K562 (cell line): ENCODE results near the gene DHX8. TPM values are rescaled to one million over a fixed set of nuclear protein-coding genes. Genes with fewer than 3 reads are reported as not detected.

Source experiments
- ATAC-seq: fragments of 200-7000 bp; cut with Tn5 transposase; 3 replicates; pipeline ENCODE4 v1.9.1; 2020; ENCODE audit warnings: moderate library complexity
- BruUV-seq: library from RNA; stranded (reverse); fragments of 400-500 nt; replicated peaks from 2 replicates; lab custom pipeline; 2021; lab: Mats Ljungman, UMichigan
- CTCF ChIA-PET: fragments of 300-600 bp; formaldehyde crosslinking; extraction: SDS; loops from one replicate; lab custom pipeline; 2021; ENCODE audit warnings: low intra/inter-chr PET ratio; lab: Yijun Ruan, JAX
- POLR2A ChIA-PET: fragments of 300-600, 350-650 bp; sonication (Branson Sonifier 250); formaldehyde crosslinking; extraction: SDS; loops from one replicate; lab custom pipeline; 2021; ENCODE audit warnings: antibody characterized with exemption, inconsistent platforms; lab: Yijun Ruan, JAX
- DNase-seq, 4 experiments: peaks; one replicate each; pipeline versions ENCODE4 v3.0.0 to v3.0.0-alpha.2; 2011 to 2018; ENCODE audit warnings: low spot score in 3 of 4, mixed read lengths in 3 of 4; ENCODE audit errors: extremely low read depth in 1 of 4
- FAIRE-seq: peaks from 2 replicates; lab custom pipeline; 2011; peaks lifted over from hg19 to GRCh38; lab: Jason Lieb, UNC
- H2AFZ ChIP-seq: 2 replicates; pipeline ENCODE4 v1.6.0; 2011; ENCODE audit warnings: low read depth, low read length, control low read depth, inconsistent platforms
- H3K27ac ChIP-seq: fragments of 200-600 bp; 3 replicates; pipeline ENCODE4 v1.8.0; 2011; ENCODE audit warnings: low read depth, mild to moderate bottlenecking, control low read depth, inconsistent platforms, low read length, moderate library complexity, mixed read lengths; ENCODE audit errors: extremely low read depth
- H3K27me3 ChIP-seq, 2 experiments: fragments of 300-600 bp in 1 of 2; 2 replicates in 1 of 2; 3 replicates in 1 of 2; pipeline versions ENCODE4 v1.6.0 to v1.8.0; 2011; ENCODE audit warnings: inconsistent platforms in 2 of 2, low read length in 2 of 2, mild to moderate bottlenecking in 1 of 2, mixed read lengths in 1 of 2, moderate library complexity in 1 of 2; ENCODE audit not compliant: control insufficient read depth in 2 of 2, insufficient read depth in 2 of 2
- H3K36me3 ChIP-seq: fragments of 300-600 bp; 3 replicates; pipeline ENCODE4 v1.8.0; 2011; ENCODE audit warnings: mild to moderate bottlenecking, low read length, inconsistent platforms; ENCODE audit not compliant: control insufficient read depth, insufficient read depth
- H3K4me1 ChIP-seq, 2 experiments: fragments of 200-600 bp in 1 of 2; replicated peaks in 1 of 2; 2 replicates in 1 of 2; 3 replicates in 1 of 2; pipeline versions ENCODE4 v1.5.1 to v1.8.0; 2011; ENCODE audit warnings: inconsistent platforms in 2 of 2, low read length in 2 of 2, mild to moderate bottlenecking in 1 of 2, mixed read lengths in 1 of 2, moderate library complexity in 1 of 2; ENCODE audit not compliant: control insufficient read depth in 2 of 2, insufficient read depth in 2 of 2
- H3K4me2 ChIP-seq: 2 replicates; pipeline ENCODE4 v1.6.1; 2011; ENCODE audit warnings: low read length, control low read depth, inconsistent platforms, mixed read lengths; ENCODE audit not compliant: insufficient read depth
- H3K4me3 ChIP-seq: fragments of 200-600 bp; sonication (generic), shearing (Covaris generic); 2 replicates; pipeline ENCODE4 v1.5.1; 2016; ENCODE audit warnings: control low read depth, inconsistent platforms
- H3K79me2 ChIP-seq: fragments of 200-600 bp; 3 replicates; pipeline ENCODE4 v1.8.0; 2011; ENCODE audit warnings: low read length, inconsistent platforms; ENCODE audit not compliant: control insufficient read depth, insufficient read depth
- H3K9ac ChIP-seq, 2 experiments: 2 replicates each; pipeline versions ENCODE4 v1.6.0 to v1.6.1; 2011; ENCODE audit warnings: low read depth in 2 of 2, low read length in 2 of 2, control low read depth in 1 of 2, inconsistent platforms in 1 of 2, mild to moderate bottlenecking in 1 of 2, mixed read lengths in 1 of 2; ENCODE audit not compliant: insufficient read depth in 1 of 2
- H3K9me1 ChIP-seq: one replicate; pipeline ENCODE4 v1.6.0; 2011; ENCODE audit warnings: inconsistent platforms, mild to moderate bottlenecking, low read length, moderate library complexity; ENCODE audit not compliant: control insufficient read depth, insufficient read depth
- H3K9me3 ChIP-seq: replicated peaks from 2 replicates; pipeline ENCODE4 v1.5.1; 2011; ENCODE audit warnings: low read depth, low read length, inconsistent platforms; ENCODE audit not compliant: control insufficient read depth, insufficient read depth
- H4K20me1 ChIP-seq: replicated peaks from 2 replicates; pipeline ENCODE4 v1.6.1; 2011; ENCODE audit warnings: low read length, inconsistent platforms, mixed read lengths; ENCODE audit not compliant: control insufficient read depth, insufficient read depth
- CSDE1 ChIP-seq, 2 experiments: fragments of 450-650 bp; IDR thresholded peaks; 2 replicates each; pipeline ENCODE4 v1.6.1; 2016; ENCODE audit warnings: mild to moderate bottlenecking in 1 of 2
- EGR1 ChIP-seq: fragments of 450-650 bp; conservative IDR thresholded peaks from 2 replicates; pipeline ENCODE4 v1.6.1; 2017; ENCODE audit warnings: mild to moderate bottlenecking
- EWSR1 ChIP-seq: fragments of 450-650 bp; IDR thresholded peaks from 2 replicates; pipeline ENCODE4 v1.6.1; 2018; ENCODE audit warnings: borderline replicate concordance, mild to moderate bottlenecking, low read depth, moderate library complexity; ENCODE audit not compliant: partially characterized antibody
- HNRNPL ChIP-seq: fragments of 200-400 bp; formaldehyde crosslinking; IDR thresholded peaks from 2 replicates; pipeline ENCODE4 v1.6.1; 2017; ENCODE audit warnings: low read depth, mild to moderate bottlenecking, low read length
- PHB2 ChIP-seq: fragments of 450-650 bp; IDR thresholded peaks from 2 replicates; pipeline ENCODE4 v1.6.1; 2017; ENCODE audit warnings: low read depth
- TAF9B ChIP-seq: fragments of 450-650 bp; IDR thresholded peaks from 2 replicates; pipeline ENCODE4 v1.6.1; 2018; ENCODE audit warnings: mild to moderate bottlenecking; ENCODE audit not compliant: partially characterized antibody
- TSC22D4 ChIP-seq: fragments of 450-650 bp; IDR thresholded peaks from 2 replicates; pipeline ENCODE4 v1.6.1; 2016; ENCODE audit warnings: missing genetic modification characterization, missing biosample characterization, control low read depth
- ZNF140 ChIP-seq: fragments of 250-450 bp; sonication (Bioruptor Pico); IDR thresholded peaks from 2 replicates; pipeline ENCODE4 v1.8.0; 2021; ENCODE audit warnings: moderate library complexity, mild to moderate bottlenecking, inconsistent platforms
- ZNF253 ChIP-seq: fragments of 250-450 bp; sonication (Bioruptor Pico); conservative IDR thresholded peaks from 2 replicates; pipeline ENCODE4 v1.6.1; 2021; ENCODE audit warnings: mild to moderate bottlenecking
- ZNF644 ChIP-seq: fragments of 200-800 bp; sonication (Bioruptor generic); IDR thresholded peaks from 2 replicates; pipeline ENCODE4 v1.6.1; 2016; ENCODE audit warnings: low read depth, missing genetic modification characterization, missing compliant biosample characterization
- WGBS: fragments of 100-300 bp; shearing (Covaris generic); methylation state at CpG from one replicate; pipeline ENCODE4 v1.1.6; 2016; ENCODE audit warnings: low coverage, mixed read lengths; ENCODE audit not compliant: insufficient coverage; ENCODE audit errors: missing lambda C conversion rate; 5-methylcytosine and 5-hydroxymethylcytosine counted together
- in situ Hi-C: fragments of 300-500 bp; cut with MboI; formaldehyde crosslinking; loops from 4 replicates; pipeline ENCODE4 v1.15.0; 2018; ENCODE audit warnings: inconsistent platforms, mixed read lengths
- intact Hi-C: fragments of 100-400 bp; cut with micrococcal nuclease; formaldehyde crosslinking; loops from 2 replicates; pipeline ENCODE4 v1.14.2; 2022
- polyA plus RNA-seq, 8 experiments: library from polyadenylated mRNA; depleted of rRNA in 4 of 8; stranded (reverse) in 5 of 8; unstranded in 3 of 8; fragments of >200 nt; fragmentation: Nextera tagmentation in 2 of 8; fragmentation: Illumina TruSeq in 1 of 8; extraction: Ambion mirVana in 2 of 8; extraction: Trizol in 1 of 8; gene quantifications; 2 replicates each; pipeline versions ENCODE4 v1.2.1 to v1.2.3, GENCODE V29; 2011 to 2014; ENCODE audit warnings: inconsistent platforms in 1 of 8, missing spikeins in 1 of 8
- total RNA-seq, 7 experiments: library from RNA; depleted of rRNA in 6 of 7; stranded (reverse); fragments of >200 nt in 6 of 7; fragmentation: Illumina TruSeq in 2 of 7; extraction: Trizol in 2 of 7; gene quantifications; 2 replicates each; pipeline versions ENCODE4 v1.2.1 to v1.2.3, GENCODE V29; 2011 to 2021; ENCODE audit warnings: low replicate concordance in 1 of 7
- TF ChIP-seq, protein P1 (sequence below): fragments of 450-650 bp; IDR thresholded peaks from 2 replicates; pipeline ENCODE4 v1.6.1; 2016; ENCODE audit warnings: antibody characterized with exemption
- TF ChIP-seq, protein P2 (sequence below): sonication (generic); formaldehyde crosslinking; IDR thresholded peaks from 2 replicates; pipeline ENCODE4 v1.8.0; 2022; ENCODE audit warnings: missing genetic modification reagents, mild to moderate bottlenecking, borderline replicate concordance
- TF ChIP-seq, protein P3 (sequence below): fragments of 450-650 bp; formaldehyde crosslinking; IDR thresholded peaks from 2 replicates; pipeline ENCODE4 v1.4.0; 2020; ENCODE audit warnings: mild to moderate bottlenecking, moderate library complexity
- TF ChIP-seq, protein P4 (sequence below): fragments of 450-650 bp; formaldehyde crosslinking; IDR thresholded peaks from 2 replicates; pipeline ENCODE4 v1.4.0; 2020; ENCODE audit warnings: mild to moderate bottlenecking, moderate library complexity

DHX8 gene
- total and polyA plus RNA-seq, 9 of the 15 experiments (the other 6 are each of a cell fraction or from before 2014, with no cell fraction given): 16.7 to 42.5 (median 25.6) TPM

DNA sequence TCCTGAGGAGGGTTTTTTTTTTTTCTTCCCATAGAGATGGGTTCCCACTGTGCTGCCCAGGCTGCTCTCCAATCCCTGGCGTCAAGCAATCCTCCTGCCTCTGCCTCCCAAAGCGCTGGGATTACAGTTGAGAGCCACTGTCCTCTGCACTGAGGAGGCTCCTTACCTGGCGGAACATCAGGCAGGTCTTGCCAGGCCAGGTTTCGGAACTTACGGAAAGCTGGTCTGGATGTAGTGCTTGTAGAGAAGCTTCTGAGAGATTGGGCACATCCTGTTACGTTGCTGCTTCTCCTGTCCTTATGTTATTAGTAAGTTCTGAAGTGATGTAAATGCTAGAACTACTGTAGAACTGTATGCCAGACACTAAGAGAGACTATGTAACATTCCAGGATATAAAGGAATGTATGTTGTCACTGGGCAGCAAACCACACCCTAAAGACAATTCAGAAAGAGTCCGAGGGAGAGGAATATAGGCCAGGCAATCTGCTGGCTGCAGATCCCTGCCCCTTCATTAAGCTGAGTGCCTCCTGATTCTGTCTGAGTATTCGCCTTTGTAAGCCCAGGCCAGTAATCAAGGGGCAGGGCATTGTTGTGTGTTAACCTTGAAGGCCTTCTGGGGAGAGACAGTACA is 41.3 kb downstream of the DHX8 start:
- Histone ChIP-seq H3K4me3 (no peak overlapping the region), H3K4me1 (peaks cover 6 to 12% of the 10 kb centered on the region in 2 experiments), H3K9me1 (peaks cover 5% of the 10 kb centered on the region), H3K9me3 (no peaks in the 10 kb centered on the region), H3K79me2 (no peaks in the 10 kb centered on the region), H3K9ac (no peak overlapping the region), H4K20me1 (peaks cover 3% of the 10 kb centered on the region; the same call in 1 of the 2 replicates), H3K27ac (no peak overlapping the region), H3K27me3 (no peaks in the 10 kb centered on the region), H3K4me2 (no peak overlapping the region), H2AFZ (no peak overlapping the region), H3K36me3 (peaks cover 94% of the 10 kb centered on the region)
- ATAC-seq (no peak), DNase-seq (no peak), FAIRE-seq (no peak)
- WGBS: 85% methylated on average over 8 of the region's 8 CpGs
- TF ChIP-seq EGR1 (no peak), EWSR1 (no peak), TSC22D4 (tag) (no peak), CSDE1 (IDR thresholded peaks at IDR 0.05) (no peak), ZNF253 (no peak), PHB2 (no peak), ZNF140 (CRISPR knock-in tag) (no peak), TAF9B (no peak), HNRNPL (no peak), ZNF644 (no peak)
- TF ChIP-seq, protein P1, sequence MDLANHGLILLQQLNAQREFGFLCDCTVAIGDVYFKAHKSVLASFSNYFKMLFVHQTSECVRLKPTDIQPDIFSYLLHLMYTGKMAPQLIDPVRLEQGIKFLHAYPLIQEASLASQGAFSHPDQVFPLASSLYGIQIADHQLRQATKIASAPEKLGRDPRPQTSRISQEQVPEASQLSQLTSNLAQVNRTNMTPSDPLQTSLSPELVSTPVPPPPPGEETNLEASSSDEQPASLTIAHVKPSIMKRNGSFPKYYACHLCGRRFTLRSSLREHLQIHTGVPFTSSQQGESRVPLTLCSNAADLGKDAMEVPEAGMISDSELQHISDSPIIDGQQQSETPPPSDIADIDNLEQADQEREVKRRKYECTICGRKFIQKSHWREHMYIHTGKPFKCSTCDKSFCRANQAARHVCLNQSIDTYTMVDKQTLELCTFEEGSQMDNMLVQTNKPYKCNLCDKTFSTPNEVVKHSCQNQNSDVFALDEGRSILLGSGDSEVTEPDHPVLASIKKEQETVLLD: no peak
- TF ChIP-seq, protein P2, sequence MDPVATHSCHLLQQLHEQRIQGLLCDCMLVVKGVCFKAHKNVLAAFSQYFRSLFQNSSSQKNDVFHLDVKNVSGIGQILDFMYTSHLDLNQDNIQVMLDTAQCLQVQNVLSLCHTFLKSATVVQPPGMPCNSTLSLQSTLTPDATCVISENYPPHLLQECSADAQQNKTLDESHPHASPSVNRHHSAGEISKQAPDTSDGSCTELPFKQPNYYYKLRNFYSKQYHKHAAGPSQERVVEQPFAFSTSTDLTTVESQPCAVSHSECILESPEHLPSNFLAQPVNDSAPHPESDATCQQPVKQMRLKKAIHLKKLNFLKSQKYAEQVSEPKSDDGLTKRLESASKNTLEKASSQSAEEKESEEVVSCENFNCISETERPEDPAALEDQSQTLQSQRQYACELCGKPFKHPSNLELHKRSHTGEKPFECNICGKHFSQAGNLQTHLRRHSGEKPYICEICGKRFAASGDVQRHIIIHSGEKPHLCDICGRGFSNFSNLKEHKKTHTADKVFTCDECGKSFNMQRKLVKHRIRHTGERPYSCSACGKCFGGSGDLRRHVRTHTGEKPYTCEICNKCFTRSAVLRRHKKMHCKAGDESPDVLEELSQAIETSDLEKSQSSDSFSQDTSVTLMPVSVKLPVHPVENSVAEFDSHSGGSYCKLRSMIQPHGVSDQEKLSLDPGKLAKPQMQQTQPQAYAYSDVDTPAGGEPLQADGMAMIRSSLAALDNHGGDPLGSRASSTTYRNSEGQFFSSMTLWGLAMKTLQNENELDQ (CRISPR knock-in tag): no peak
- TF ChIP-seq, protein P3, sequence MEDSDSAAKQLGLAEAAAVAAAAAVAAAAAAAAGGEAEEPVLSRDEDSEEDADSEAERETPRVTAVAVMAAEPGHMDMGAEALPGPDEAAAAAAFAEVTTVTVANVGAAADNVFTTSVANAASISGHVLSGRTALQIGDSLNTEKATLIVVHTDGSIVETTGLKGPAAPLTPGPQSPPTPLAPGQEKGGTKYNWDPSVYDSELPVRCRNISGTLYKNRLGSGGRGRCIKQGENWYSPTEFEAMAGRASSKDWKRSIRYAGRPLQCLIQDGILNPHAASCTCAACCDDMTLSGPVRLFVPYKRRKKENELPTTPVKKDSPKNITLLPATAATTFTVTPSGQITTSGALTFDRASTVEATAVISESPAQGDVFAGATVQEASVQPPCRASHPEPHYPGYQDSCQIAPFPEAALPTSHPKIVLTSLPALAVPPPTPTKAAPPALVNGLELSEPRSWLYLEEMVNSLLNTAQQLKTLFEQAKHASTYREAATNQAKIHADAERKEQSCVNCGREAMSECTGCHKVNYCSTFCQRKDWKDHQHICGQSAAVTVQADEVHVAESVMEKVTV: no peak
- TF ChIP-seq, protein P4, sequence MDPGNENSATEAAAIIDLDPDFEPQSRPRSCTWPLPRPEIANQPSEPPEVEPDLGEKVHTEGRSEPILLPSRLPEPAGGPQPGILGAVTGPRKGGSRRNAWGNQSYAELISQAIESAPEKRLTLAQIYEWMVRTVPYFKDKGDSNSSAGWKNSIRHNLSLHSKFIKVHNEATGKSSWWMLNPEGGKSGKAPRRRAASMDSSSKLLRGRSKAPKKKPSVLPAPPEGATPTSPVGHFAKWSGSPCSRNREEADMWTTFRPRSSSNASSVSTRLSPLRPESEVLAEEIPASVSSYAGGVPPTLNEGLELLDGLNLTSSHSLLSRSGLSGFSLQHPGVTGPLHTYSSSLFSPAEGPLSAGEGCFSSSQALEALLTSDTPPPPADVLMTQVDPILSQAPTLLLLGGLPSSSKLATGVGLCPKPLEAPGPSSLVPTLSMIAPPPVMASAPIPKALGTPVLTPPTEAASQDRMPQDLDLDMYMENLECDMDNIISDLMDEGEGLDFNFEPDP (CRISPR knock-in tag): no peak
- intact Hi-C loops (no loop called here), in situ Hi-C loops (no loop called here)
- ChIA-PET POLR2A (interaction anchor here (0.6 to 3.3 kb wide), 4 partner anchors 12 to 280 kb away, joined by 3 to 14 read pairs (median 10); partner anchors contain the start of gene ETV4), CTCF (no interaction called here)
- no TSS peak for BruUV-seq
